Measurements from ENCODE around the gene PRRC1.

DNA sequence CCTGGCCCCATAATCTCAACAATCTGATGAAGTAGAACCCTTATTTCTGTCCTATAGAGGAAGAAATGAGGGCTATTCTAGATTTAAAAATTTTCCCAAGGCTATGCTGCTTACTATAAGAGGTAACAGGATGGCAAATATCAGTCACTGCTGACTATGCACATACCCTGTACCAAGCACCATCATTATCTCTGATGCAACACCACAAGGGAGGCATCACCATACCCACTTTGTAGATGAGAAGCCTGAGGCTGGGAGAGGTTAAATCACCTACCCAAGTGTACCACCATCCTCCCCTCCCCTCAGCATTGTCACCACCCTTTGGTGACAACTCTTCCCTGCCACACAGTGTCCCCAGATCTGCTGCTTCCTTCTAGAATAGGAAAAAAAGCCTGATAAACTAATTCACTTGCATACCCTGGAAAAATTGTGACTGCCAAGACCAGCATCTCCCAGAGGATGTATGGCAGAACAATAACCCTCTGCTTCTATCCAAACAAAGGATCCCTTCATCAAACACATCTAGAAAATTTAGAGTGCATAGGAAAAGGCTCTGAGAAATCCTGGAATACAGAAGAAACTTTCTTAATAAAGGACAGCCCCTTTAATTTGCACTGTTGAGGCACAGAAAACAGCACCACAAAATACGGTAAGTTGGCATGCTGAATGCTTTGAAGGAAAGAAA lies 48.3 kb downstream of the PRRC1 start:
- no peak for TF ChIP-seq POLR2A (IDR thresholded peaks at IDR 0.05)
- TF ChIP-seq, protein P1, sequence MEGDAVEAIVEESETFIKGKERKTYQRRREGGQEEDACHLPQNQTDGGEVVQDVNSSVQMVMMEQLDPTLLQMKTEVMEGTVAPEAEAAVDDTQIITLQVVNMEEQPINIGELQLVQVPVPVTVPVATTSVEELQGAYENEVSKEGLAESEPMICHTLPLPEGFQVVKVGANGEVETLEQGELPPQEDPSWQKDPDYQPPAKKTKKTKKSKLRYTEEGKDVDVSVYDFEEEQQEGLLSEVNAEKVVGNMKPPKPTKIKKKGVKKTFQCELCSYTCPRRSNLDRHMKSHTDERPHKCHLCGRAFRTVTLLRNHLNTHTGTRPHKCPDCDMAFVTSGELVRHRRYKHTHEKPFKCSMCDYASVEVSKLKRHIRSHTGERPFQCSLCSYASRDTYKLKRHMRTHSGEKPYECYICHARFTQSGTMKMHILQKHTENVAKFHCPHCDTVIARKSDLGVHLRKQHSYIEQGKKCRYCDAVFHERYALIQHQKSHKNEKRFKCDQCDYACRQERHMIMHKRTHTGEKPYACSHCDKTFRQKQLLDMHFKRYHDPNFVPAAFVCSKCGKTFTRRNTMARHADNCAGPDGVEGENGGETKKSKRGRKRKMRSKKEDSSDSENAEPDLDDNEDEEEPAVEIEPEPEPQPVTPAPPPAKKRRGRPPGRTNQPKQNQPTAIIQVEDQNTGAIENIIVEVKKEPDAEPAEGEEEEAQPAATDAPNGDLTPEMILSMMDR (IDR thresholded peaks at IDR 0.05) = no peak

Data from heart left ventricle (tissue), 13 donors.